GM19468 (cell line): ENCODE data around the gene CDH6.

Experiments used
- ATAC-seq: cut with Tn5 transposase; IDR thresholded peaks from one replicate; pipeline ENCODE4 v1.9.1; 2021; ENCODE audit warnings: mild to moderate bottlenecking, moderate library complexity, moderate number of reproducible peaks; ENCODE audit not compliant: unreplicated experiment; ENCODE audit errors: extremely low read depth

CDH6 gene

GRCh38 chr5:31362931-31363568 is 169.6 kb downstream of the CDH6 start:
- ATAC-seq = no peak

DNA sequence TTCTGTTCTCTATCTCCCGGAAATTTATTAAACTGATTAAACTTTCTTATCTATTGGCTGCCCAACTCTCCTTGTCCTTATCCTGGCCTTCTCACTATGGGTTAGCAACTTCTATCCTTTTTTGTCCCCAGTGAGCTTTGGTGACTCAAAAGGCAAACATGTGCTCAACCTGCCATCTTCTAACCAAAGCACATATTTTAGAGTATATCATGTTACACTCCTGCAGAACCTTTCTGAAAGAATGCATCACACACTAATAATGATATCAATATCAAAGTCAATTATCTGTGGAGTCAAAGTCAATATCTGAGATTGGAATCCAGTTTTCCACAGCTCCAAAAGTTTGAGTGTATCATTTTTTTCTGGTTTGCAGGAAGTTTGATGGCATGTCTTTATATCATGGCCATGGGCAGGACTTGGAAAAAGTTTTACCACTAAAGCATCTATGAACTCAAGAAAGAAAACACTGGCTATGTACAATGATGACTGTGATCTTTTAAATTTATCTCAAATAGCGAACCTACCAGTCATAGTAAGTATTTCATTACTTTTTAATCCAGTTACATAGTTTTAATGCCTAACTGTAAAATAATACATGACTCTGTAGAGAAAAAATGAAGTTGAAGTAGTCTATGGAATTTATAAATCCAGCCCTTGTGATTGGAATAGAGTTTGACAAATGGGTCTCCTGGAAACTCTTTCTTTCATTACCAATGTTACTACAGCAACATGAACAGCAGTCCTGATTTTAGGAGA is 171.6 kb downstream of the CDH6 start:
- no peak for ATAC-seq

DNA sequence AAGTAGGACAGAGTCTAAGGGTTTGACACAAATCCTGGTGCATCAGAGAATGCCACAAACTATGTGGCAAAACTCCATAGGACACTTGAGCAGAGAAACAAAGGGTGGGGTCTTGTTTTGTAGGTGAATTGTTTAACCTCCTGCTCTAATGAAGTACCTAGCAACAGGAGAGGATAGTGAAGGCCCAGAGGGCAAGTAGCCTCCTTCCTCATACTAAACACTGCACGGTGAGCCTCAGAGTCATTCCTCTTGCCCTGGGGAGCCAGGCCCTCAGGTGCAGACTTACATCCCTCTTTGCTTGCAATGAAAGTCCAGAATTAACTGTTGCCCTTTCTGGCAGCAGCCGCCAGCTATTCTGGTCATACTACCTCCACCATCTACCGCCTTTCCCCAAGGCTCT is 172.3 kb downstream of the CDH6 start:
- ATAC-seq = no peak

GRCh38 chr5:31366941-31367340 is 173.5 kb downstream of the CDH6 start:
- no peak for ATAC-seq

DNA sequence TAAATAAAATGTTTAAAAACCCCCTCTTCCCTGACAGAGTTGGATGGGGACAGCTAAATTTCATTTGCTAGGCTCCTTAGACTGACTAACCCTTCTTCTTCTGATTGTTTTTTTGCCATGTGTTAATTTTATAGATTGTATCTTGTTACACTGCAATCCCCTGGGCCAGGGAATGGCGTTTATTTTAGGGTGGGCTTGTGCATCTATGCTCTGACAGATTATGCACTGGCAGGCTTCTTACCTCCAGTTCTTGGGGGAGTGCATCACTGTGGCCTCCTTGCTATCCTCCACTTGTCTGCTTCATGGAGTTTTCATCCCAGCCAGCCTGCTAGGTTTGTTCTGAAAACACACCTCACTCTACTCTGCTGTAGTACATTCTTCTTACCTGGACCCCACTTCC is 178.6 kb downstream of the CDH6 start:
- ATAC-seq = no peak

GRCh38 chr5:31375999-31376720 is 182.7 kb downstream of the CDH6 start:
- no peak for ATAC-seq

- ATAC-seq = no peak
Observed at GRCh38 chr5:31377274-31377946, 183.9 kb downstream of the CDH6 start.

DNA sequence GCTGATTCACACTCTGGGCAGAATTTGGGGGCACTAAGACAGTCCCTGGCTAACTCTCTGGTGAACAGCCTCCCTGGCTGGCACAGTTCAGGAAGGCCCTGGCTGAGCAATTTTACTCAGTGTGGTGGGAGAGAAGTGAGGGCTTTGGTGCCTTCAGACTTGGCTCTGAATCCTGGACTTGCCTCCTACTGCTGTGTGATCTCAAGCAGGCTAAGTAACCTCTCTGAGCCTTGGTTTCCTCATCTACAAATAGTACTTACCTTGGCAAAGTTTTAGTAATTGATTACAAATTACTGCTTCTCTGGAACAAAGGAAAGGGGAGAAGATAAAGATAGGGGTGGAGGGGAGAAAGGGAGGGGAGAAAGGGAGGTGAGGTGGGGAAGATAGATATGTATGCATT is 184.7 kb downstream of the CDH6 start:
- ATAC-seq = no peak
